Coronary artery (tissue), 2 donors: ENCODE data around the gene CREBRF.
"Not testable (repeated sequence)": the region's sequence is repeated elsewhere in the genome, so short reads cannot be mapped to it uniquely, and the experiment has no call there.

ENCODE experiments used
- DNase-seq: peaks from one replicate; pipeline ENCODE4 v3.0.0-alpha.2; 2017; ENCODE audit warnings: low spot score
- H3K27ac ChIP-seq, 2 donors: fragments of 200-600 bp; sonication (generic); one replicate each; pipeline ENCODE4 v1.5.1; 2016 to 2019
- H3K4me3 ChIP-seq: fragments of 200-600 bp; sonication (generic); 2 replicates; pipeline ENCODE4 v1.5.1; 2016; ENCODE audit warnings: mild to moderate bottlenecking, moderate library complexity
- CTCF ChIP-seq: fragments of 200-600 bp; sonication (generic); IDR thresholded peaks from one replicate; pipeline ENCODE4 v1.5.1; 2019; ENCODE audit warnings: antibody characterized with exemption

CREBRF gene

DNA sequence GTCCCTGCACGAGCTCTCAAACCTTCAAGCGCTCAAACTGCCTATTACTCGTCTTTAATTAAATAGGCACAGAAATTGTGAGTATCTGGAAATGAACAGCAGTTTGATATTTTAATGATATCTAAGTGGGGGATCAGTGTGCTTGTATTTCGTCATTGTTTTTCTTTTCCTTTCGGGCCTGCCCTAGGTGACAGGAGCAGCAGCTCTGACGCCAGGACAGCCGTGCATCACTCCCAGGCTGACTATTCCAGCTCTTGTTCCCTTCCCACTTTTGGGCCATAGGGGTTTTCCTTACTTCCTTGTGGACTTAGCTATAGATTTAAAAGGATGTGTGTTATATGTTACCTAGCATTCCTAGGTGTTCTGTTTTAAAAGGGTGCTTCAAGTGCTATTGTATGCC, 97.7 kb downstream of the CREBRF start:
- DNase-seq: peak; percentile 4
- Histone ChIP-seq H3K27ac (no peak overlapping the region), H3K4me3 (no peak overlapping the region)
- no peak for TF ChIP-seq CTCF

GRCh38 chr5:173154619-173155018, 98.5 kb downstream of the CREBRF start:
- not testable (repeated sequence) for H3K4me3 ChIP-seq, H3K27ac ChIP-seq
- DNase-seq: peak; percentile 62

DNA sequence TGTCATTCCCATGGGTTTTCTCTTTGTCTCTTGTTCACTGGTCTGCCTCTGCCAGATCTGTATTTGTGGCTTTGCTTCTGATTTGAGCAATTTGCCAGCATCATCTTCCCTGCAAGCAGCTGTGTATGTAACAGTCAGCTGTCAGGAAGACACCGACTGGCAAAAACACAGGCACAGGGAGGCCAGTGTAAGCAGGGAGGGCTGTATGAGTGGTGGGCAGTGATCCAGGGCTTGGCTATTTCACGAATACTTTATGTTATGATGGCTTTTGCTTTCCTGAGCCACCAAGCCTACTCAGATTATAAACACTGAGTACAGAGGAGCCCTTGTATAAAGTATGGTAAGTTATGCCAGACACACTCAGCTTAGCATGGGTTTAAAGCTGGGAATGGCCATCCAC, 99.8 kb downstream of the CREBRF start:
- no peak overlapping the region for H3K27ac ChIP-seq
- H3K4me3 ChIP-seq: no peak overlapping the region
- peak; percentile 38 for DNase-seq
- TF ChIP-seq CTCF: no peak

GRCh38 chr5:173158366-173158765, 102.2 kb downstream of the CREBRF start:
- DNase-seq: peak; percentile 55
- Histone ChIP-seq H3K27ac (no peak overlapping the region), H3K4me3 (no peak overlapping the region)
- no peak for TF ChIP-seq CTCF

DNA sequence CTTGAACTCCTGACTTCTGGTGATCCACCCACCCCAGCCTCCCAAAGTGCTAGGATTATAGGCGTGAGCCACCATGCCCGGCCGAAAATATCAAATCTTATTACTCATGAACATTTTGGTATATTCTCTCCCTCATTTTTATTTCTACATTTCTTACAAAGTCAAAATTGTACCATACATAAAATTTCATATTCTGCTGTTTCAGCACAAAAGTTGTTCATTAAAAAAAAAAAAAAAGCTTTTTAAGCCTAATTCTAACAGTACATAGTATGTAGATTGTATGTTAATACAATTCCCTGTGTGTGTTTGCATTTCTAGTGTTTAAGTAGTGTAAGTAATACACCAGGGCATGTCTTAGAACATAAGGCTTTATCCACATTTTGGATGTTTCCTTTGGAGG, 103.1 kb downstream of the CREBRF start:
- no peak overlapping the region for H3K4me3 ChIP-seq
- TF ChIP-seq CTCF: no peak
- H3K27ac ChIP-seq: no peak overlapping the region
- DNase-seq: no peak

- no peak overlapping the region for H3K27ac ChIP-seq
- H3K4me3 ChIP-seq: no peak overlapping the region
- TF ChIP-seq CTCF: no peak
- DNase-seq: peak; percentile 28
These were observed 105.0 kb downstream of the CREBRF start for GRCh38 chr5:173161148-173161547.

DNA sequence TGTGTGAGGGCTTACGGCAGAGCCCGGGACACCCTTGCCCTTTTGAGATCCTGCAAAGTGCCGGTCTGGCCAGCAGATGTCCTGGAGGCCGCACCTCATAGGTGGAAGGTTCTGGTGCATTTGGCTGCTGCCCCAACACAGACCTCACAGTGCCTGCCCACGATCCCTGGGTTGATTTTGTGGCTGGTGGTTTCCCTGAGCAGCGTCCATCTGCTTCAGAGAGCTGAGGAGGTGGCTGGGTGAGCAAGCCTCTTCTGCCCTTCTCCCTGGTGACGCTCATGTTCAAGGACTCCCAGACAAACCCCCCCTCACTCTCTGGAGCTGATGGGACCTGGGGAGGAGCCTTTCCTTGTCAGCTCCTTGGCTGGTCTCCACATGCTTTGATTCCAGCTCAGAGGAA, 107.1 kb downstream of the CREBRF start:
- Histone ChIP-seq H3K4me3 (no peak overlapping the region), H3K27ac (no peak overlapping the region)
- no peak for TF ChIP-seq CTCF
- no peak for DNase-seq
